NCI-H1105 (cell line): ENCODE data around the gene CFAP251.
"Not testable (repeated sequence)": the region's sequence is repeated elsewhere in the genome, so short reads cannot be mapped to it uniquely, and the experiment has no call there.

ENCODE experiments used
- DNase-seq: peaks from one replicate; lab custom pipeline; 2025; lab: John Stamatoyannopoulos, UW

Gene CFAP251

DNA sequence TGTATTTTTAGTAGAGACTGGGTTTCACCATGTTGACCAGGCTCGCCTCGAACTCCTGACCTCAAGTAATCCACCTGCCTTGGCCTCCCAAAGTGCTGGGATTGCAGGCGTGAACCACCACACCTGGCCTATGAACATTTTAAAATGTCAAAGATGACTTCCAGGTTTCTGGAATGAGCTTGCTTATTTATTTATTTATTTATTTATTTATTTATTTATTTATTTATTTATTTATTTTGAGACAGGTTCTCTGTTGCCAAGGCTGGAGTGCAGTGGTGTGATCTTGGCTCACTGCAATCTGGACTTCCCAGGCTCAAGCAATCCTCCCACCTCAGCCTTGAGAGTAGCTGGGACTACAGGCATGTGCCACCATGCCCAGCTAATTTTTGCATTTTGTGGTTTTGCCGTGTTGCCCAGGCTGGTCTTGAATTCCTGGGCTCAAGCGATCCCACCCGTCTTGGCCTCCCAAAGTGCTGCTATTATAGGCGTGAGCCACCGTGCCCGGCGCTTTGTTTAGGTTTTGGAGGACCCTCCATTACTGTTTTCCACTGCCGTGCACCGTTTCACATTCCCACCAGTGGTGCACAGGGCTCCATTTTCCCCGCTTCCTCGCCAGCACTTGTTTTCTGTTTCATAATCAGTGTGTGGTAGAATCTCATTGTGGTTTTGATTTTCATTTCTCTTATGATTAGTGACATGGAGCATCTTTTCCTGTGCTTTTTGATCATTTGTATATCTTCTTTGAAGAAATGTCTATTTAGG, 6.4 kb upstream of the CFAP251 start:
- DNase-seq: no peak

DNA sequence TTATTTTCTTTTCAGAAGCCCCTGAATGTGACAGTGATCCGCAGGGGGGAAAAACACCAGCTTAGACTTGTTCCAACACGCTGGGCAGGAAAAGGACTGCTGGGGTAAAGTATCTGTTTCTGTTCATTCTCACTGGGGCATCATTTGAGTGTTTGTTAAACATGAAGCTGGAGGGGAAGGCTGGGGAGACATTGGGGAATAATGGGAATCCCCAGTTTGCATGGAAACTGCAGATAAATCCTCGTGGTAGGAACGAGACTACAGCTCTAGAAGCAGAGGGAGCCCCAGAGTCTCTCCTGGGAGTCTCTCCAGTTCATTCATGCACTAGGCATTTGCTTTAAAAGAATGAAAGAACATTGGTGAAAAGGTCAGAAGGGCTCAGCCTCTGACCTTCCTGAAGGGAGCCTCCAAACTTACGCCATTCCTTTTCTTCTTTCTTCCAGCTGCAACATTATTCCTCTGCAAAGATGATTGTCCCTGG, 2.5 kb upstream of the CFAP251 start:
- no peak for DNase-seq

DNA sequence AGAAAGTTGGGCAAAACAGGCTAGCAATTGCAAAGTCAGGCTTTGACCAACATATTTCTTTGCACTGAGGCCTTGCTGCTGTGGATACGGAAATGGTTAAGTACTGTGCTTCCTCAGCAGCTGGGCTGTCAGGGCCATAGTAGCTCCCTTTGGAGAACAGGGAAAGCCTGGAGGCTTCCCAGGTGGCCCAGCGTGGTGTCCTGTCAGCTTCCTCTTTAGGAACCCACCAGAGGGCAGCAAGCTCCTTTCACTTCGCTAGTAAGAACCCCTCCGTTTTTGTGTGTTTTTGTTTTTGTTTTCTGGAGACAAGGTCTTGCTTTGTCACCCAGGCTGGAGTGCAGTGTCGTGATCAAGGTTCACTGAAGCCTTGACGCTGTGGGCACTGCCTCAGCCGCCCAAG, 1.7 kb upstream of the CFAP251 start:
- no peak for DNase-seq

DNA sequence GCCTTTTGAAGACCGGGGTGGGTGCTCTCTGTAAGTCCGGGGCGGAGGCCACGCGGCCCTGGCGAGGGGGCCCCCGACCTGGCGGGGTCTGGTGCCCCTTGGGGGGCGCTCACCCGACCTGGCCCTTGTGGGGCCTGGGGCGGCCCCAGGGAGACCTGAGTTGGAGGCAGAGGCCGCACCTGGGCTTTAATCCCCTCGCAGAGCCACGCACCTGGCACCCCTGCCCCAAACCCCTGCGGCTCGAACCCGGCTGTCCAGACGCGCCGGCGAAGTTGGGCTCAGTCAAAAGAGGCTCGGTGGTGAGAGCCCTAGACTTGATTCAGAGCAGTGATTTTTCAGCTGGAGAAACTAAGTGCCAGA, 267 bp downstream of the CFAP251 start:
- DNase-seq: no peak

DNA sequence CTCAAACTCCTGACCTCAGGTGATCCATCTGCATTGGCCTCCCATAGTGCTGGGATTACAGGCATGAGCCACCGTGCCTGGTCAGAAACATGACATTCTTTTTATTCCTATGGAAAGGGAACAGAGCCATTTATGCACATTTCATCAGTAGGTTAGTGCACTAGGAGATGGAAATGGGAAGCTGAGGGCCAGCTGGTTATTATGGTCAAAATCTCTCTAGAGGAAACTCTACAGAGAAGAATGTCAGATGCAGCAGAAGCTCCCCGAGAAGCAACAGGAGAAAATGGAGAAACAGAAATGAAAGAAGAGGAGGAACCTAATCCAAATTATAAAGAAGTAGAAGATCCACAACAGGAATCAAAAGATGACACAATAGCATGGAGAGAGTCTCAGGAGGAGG, 2.7 kb downstream of the CFAP251 start:
- no peak for DNase-seq

DNA sequence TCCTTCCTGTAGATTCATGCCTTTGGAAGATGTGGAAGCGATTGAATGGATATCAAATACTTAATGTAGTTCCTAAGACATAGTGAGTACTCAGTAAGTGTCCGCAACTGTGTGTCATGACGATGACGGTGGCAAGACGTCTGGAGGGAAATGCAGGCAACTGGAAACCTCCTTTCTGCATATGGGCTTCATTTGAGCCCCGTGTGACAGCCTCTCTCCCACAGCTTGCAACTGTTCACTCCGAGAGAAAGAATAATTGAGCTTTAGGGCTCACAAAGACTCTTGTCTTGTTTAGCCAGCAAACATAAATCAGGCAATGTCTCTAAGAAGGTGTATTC, 6.9 kb downstream of the CFAP251 start:
- no peak for DNase-seq

DNA sequence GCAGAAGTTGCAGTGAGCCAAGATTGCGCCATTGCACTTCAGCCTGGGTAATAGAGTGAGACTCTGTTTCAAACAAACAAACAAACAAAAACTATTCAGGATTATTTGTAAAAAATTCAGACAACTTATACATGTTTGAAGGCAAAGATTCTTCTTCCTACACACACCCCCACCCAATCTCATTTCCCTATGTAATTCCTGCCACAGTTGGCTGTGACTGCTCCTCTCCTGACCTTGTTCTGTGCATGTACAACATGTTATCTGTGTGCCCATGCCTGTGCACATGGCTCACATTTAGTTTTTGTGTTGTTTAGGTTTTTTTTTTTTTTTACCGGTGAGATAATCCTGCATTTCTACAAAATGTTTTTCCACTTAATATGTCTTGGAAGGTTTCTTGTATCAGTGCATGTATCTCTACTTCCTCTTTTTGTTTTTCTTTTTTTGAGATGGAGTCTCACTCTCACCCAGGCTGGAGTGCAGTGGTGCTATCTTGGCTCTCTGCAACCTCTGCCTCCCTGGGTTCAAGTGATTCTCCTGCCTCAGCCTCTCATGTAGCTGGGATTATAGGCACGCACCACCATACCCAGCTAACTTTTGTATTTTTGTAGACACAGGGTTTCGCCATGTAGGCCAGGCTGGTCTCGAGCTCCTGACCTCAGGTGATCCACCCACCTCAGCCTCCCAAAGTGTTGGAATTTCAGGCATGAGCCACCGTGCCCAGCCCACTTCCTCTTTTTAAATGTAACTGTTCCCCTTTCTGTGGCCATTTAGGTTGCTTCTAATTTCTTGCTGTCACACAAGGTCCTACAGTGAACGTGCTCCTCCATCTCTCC, 8.7 kb downstream of the CFAP251 start:
- no peak for DNase-seq

DNA sequence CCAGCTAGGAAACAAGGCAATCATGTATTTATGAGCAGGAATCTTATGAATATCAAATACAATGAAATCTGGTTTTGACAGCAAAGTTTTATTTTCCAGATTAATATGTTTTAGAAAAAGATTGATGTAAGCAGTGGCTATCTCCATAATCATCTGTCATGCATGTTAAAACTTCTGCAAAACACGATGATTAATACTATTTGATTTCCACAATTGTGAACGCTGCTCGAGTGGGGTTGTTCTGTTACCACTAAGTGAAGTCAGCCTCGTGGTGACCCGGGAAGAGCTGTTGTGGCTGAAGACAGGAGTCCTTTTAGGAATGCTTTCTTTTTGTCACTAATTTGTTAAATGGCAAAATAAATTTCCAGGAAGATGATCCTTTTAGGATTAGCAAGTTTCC, 9.4 kb downstream of the CFAP251 start:
- DNase-seq: no peak

DNA sequence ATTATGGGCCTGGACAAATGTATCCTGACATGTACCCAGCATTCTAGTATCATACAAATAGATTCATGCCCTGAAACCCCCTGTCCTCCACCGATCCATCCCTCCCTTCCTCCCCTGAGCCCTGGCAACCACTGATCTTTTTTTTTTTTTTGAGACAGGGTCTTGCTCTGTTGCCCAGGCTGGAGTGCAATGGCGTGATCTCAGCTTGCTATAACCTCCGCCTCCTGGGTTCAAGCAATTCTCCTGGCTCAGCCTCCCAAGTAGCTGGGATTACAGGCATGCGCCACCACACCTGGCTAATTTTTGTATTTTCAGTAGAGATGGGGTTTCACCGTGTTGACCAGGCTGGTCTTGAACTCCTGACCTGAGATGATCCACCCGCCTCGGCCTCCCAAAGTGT, 11.2 kb downstream of the CFAP251 start:
- not testable (repeated sequence) for DNase-seq

DNA sequence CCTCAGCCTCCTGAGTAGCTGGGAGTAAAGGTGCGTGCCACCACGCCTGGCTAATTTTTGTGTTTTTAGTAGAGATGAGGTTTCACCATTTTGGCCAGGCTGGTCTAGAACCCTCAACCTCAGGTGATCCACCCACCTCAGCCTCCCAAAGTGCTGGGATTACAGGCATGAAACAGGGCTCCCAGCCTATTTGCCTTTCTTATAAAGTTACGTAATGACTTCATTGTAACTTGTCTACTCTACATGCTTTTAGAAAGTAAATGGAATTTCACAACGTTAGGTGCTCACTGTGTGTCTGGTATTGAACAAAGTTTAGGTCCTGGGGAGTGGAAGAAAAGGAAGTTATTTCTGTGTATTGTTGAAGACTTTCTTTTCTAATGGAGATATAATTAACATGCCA, 12.5 kb downstream of the CFAP251 start:
- DNase-seq: no peak

DNA sequence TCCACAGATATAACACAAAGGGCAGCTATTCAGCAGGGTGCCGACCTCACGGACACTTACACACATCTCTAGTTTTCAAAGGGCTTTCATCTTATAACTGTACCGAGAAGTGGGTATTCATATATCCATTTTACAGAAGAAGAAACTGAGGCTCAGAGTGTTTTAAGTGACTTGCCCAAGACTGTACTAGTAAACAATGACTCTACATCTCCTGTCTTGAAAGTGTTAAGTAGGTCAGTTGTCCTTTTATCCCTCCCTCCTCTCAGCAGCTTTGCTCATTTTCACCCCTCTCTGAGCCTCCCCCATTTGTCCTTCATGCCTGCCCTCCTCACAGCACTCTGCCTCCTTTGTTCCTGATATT, 13.8 kb downstream of the CFAP251 start:
- no peak for DNase-seq

DNA sequence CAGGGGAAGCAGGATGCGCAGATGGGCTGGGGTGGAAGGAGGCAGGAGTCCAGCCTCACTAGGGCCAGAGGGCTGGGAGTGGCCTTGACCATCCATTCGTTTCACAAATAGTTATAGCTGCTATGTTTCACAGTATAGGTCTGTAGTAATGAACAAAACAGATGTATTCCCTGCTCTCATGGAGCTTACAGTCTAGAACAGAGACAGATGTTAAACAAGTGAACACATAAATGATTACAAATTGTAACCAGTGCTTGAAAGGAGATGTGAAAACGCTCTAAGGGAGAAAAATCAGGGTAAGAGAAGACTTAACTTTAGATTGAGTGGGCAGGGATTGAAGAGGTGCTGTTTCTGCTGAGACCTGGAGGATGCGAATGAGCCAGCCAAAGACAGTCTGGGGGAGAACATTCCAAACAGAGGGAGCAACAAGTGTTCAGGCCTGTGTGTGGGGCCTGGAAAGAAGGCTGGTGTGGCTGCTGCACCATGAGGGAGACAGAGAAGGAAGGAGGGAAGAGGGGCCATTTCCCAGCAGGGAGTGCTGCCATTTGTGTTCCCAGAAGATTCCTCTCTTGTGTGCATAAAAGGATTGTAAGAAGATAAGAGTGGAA, 14.6 kb downstream of the CFAP251 start:
- DNase-seq: no peak

DNA sequence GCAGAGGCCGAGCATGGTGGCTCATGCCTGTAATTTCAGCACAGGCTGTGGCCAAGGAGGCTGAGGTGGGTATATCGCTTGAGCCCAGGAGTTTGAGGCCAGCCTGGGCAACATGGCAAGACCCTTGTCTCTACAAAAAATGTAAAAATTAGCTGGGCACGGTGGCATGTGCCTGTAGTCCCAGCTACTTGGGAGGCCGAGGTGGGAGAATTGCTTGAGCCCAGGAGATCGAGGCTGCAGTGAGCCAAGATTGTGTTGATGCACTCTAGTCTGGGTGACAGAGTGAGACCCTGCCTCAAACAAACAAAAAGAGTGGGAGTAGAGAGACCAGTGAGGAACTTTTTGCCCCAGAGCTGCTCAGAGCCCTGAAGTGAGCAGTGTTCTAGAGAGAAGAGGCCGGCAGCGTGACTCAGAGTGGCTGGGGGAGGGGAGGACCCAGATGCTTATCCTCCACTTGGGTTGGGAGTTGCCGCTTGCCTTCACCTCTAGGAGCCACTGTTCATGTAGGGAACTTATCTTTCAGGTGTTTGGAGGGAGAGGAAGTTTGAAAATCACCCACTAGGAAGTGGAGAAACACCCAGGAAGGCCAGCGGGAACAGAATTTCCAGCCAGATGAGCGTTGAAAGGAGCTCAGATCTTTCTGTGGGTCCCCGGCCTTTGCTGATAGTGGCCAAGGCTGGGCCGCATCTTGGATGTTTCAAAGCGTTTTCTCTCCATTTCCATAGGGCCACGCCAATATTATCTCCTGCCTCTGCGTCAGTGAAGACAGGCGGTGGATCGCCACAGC, 15.3 kb downstream of the CFAP251 start:
- DNase-seq: no peak

DNA sequence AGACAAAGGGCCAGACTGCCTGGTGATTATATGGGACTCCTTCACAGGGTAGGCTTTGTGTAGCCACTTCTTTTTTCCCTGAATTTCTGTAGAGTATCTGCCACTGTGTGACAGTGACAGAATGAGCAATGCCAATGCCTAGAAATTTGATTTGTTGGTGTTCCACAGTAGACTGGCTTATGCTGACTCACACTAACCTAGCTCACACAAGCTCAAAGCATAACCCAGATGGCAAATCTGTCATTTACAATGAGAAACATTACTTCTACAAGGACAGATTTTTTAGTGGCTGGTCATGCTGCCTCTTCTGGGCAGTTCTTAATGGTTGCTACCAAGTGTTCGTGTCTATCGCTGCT, 15.9 kb downstream of the CFAP251 start:
- DNase-seq: no peak

DNA sequence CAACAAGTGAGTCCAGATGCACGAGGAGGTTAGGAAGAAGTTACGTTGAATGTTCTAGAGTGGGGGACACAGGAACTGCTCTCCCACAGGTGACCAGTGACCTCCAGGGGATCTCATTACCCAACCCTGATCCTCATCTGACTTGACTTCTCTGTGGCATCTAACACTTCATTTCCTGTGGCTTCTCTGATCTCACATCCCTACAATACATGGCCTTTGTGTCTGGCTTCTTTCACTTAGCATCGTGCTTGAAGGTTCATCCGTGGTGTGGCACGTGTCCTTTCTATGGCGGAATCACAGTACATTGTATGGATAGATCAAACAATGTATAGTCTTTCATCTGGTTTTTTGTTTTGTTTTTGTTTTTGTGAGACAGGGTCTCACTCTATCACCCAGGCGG, 19.3 kb downstream of the CFAP251 start:
- DNase-seq: no peak

DNA sequence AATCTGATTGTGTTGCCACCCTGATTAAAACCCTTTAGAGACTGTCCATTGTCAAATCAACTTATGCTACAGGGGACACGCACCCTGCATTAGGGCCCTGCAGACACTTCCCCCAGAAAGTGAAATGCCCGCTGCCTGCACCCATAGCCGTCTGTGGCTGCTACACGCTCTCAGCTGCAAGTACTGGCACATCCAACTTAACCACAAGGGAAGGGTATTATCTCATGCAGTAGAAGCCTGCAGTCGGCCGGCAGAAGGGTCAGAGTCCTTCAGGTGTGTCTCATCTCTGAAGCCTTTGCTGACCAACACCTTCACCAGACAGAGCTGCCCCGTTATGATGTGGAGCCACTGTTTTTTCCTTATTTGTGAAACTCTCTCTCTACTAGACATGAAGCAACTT, 20.8 kb downstream of the CFAP251 start:
- no peak for DNase-seq

DNA sequence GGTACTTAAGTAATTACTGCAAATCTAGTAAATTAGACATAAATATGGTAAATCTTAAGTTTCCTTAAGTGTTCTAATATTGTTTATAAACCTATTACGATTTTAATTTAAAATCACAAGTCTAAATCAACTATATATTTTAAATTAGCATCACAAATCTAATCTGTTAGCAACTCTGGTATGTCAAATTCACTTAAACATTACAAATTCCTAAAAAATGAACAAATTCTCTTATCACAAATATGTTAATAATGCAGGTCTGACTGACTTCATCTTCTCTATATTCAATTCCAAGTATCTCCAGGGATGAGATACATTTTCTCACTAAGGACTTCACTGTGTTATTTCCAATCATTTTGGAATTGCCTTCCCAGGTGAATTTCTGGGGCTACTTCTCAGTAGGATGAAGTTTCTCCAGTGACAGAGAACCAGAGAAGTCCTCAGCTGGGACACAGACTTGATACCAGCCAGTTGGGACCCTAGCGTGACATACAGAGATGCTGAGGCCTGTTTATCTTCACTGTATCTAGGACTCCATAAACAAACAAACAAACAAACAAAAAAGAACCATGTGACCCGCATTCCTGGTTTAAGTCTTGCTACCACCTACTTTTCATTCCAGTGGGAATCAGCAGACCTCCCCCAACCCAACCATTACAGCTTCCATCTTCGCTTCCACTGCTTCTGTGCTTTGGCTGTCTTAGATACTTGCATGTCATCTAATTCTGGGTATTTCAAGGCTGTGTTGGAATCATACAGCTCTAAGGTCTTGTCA, 21.8 kb downstream of the CFAP251 start:
- DNase-seq: no peak

DNA sequence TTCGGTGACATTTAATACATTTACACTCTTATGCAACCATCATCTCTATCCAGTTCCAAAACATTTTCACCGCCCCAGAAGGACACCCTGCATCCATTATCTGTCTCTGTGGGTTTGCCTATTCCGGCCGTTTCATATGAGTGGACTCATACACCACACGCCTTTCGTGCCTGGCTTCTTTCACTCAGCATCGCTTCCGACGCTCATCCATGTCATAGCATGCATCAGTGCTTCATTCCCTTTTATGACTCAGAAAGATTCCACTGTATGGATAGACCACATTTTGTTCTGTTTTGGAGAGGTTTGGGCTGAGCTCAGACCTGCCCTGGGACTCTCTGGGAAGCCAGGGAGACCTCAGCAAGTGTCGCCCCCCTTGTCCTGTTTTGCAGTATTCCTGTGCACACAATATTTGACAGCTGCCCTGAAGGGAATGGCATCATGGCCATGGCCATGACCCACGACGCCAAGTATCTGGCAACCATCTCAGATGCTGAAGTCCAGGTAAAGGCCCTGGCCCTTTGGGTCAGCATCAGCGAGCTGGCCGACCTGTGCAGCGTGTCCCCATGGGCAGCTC, 23.8 kb downstream of the CFAP251 start:
- no peak for DNase-seq

DNA sequence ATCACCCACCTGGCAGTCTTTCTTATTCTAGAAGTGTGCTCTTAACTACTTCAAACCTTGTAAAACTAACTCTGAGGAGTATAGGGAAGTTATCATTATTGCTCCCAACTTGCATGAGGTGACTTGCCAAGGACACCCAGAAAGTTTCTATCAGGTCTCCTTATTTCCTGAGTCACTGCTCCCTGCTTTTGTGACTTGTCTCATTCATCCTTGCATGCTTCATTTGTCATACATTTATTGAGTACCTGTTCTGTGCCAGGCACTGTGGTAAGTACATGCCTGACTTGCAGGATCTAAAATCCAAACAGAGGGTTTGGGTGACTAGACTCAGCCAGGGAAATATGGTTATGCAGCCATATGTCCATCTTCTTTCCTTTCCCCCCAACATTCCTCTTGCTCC, 25.5 kb downstream of the CFAP251 start:
- DNase-seq: no peak

DNA sequence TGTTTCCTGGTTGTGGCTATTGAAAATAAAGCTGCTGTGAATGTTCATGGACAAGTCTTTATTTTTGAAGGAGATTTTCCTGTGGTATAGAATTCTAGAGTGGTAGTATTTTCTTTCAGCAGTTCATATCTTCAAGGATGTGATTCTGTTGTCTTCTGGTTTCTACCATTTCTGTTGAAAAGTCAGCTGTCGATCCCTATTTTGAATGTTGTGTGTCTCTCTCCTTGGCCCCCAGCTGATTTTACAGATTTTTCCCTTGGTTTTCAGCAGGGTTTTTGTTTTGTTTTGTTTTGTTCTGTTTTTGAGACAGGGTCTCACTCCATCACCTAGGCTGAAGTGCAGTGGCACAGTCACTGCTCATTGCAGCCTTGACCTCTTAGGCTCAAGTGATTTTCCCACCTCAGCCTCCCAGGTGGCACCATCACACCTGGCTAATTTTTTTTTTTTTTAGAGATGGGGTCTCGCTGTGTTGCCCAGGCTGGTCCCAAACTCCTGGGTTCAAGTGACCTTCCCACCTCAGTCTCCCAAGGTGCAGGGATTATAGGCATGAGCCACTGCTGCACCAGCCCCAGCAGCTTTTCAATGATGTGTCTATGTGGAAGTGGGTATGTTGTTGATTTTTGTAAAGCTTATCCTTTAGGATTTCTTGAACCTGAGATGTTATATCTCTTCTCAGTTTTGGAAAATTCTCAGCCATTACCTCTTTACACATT, 28.1 kb downstream of the CFAP251 start:
- DNase-seq: no peak

DNA sequence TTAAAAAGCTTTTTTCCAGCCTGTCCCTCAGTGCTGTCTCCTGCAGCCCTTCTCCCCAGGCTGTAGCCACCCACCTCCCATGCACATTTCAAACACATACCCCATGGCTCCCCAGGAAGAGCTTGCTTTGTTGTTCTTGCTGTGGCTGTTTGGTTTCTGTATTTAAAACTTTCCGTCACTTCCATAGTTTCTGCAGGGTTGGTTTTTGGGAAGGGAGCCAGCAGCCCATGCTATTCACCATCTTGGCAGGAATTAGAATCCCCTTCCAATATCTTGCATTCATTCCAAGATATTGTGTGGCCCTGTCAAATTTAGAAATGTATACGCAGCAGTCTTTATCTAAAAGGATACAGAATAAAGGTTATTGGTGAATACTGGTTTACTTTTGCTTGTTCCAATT, 29.6 kb downstream of the CFAP251 start:
- no peak for DNase-seq
